ENCODE data around the gene NIF3L1. TPM values are rescaled to one million over a fixed set of nuclear protein-coding genes. Genes with fewer than 3 reads are reported as not detected.

Gene NIF3L1
- total and polyA plus RNA-seq, 8 donors: 18.4 to 37.1 (median 31.7) TPM

- peaks cover 0 to 6% of the 10 kb centered on the region in 2 donors for H3K4me1 ChIP-seq
- no peak for TF ChIP-seq CTCF (IDR thresholded peaks at IDR 0.05)
- intact Hi-C loops (cut with DNase I): no loop called here
- ATAC-seq (no peak), DNase-seq (no peak)
- H3K27me3 ChIP-seq: no peaks in the 10 kb centered on the region
- H3K4me3 ChIP-seq: no peak overlapping the region
- no peak overlapping the region for H3K27ac ChIP-seq
- no peaks in the 10 kb centered on the region for H3K9me3 ChIP-seq
- H3K36me3 ChIP-seq: peaks cover 4 to 67% of the 10 kb centered on the region in 2 donors
Measured at GRCh38 chr2:200851398-200852248, 37.5 kb upstream of the NIF3L1 start.

GRCh38 chr2:200852605-200853004 is 36.6 kb upstream of the NIF3L1 start:
- Histone ChIP-seq H3K36me3 (peaks cover 4 to 77% of the 10 kb centered on the region in 2 donors), H3K4me3 (no peak overlapping the region), H3K4me1 (peaks cover 0 to 14% of the 10 kb centered on the region in 2 donors), H3K27ac (no peak overlapping the region), H3K27me3 (no peaks in the 10 kb centered on the region), H3K9me3 (no peaks in the 10 kb centered on the region)
- ATAC-seq (no peak), DNase-seq (no peak)
- intact Hi-C loops (cut with DNase I): no loop called here
- no peak for TF ChIP-seq CTCF (IDR thresholded peaks at IDR 0.05)

- Histone ChIP-seq H3K4me3 (no peak overlapping the region), H3K27me3 (no peaks in the 10 kb centered on the region), H3K4me1 (peaks cover 26 to 56% of the 10 kb centered on the region in 2 donors), H3K36me3 (peaks cover 4 to 91% of the 10 kb centered on the region in 2 donors), H3K9me3 (no peaks in the 10 kb centered on the region), H3K27ac (no peak overlapping the region)
- DNase-seq: no peak
- TF ChIP-seq CTCF (IDR thresholded peaks at IDR 0.05): no peak
- no peak for ATAC-seq
- intact Hi-C loops (cut with DNase I): no loop called here
Measured at GRCh38 chr2:200856806-200857205, 32.4 kb upstream of the NIF3L1 start.

- H3K36me3 ChIP-seq: peaks cover 0 to 57% of the 10 kb centered on the region in 2 donors
- peak overlapping the region; percentile 36 to 37 for H3K27ac ChIP-seq
- TF ChIP-seq CTCF (IDR thresholded peaks at IDR 0.05): no peak
- intact Hi-C loops (cut with DNase I): no loop called here
- DNase-seq (peak in 2 of 4 donors; percentile 6 to 26), ATAC-seq (no peak)
- no peaks in the 10 kb centered on the region for H3K9me3 ChIP-seq
- no peaks in the 10 kb centered on the region for H3K27me3 ChIP-seq
- peak overlapping the region in 1 of 2 donors; percentile 98 for H3K4me3 ChIP-seq
- H3K4me1 ChIP-seq: peaks cover 27 to 64% of the 10 kb centered on the region in 2 donors
Measured at GRCh38 chr2:200860092-200860795, 28.9 kb upstream of the NIF3L1 start.

- Histone ChIP-seq H3K27ac (peak overlapping the region; percentile 100), H3K4me3 (peak overlapping the region; percentile 80 to 98), H3K4me1 (peaks cover 27 to 72% of the 10 kb centered on the region in 2 donors), H3K36me3 (peaks cover 0 to 43% of the 10 kb centered on the region in 2 donors), H3K27me3 (no peaks in the 10 kb centered on the region), H3K9me3 (no peaks in the 10 kb centered on the region)
- intact Hi-C loops (cut with DNase I): no loop called here
- DNase-seq (peak in 2 of 4 donors; percentile 10 to 19), ATAC-seq (no peak)
- TF ChIP-seq CTCF (IDR thresholded peaks at IDR 0.05): no peak
Measured at GRCh38 chr2:200861617-200862155, 27.5 kb upstream of the NIF3L1 start.
